ENCODE results near the gene EML3.
A peak's percentile ranks its signal among the peaks of the same experiment; 100 is the strongest.

EML3 gene

GRCh38 chr11:62608776-62609175 is 3.8 kb downstream of the EML3 start:
- H3K36me3 ChIP-seq (ENCODE audit: insufficient read depth, low read length), result no peaks in the 10 kb centered on the region
- no peak overlapping the region for H3K9ac ChIP-seq (ENCODE audit: low read depth, low read length)
- peaks cover 18% of the 10 kb centered on the region; the same call in 1 of the 2 replicates for H3K4me1 ChIP-seq (ENCODE audit: insufficient read depth, low read length)
- H3K9me3 ChIP-seq (ENCODE audit: control insufficient read depth, insufficient read depth, low read length), result no peaks in the 10 kb centered on the region

DNA sequence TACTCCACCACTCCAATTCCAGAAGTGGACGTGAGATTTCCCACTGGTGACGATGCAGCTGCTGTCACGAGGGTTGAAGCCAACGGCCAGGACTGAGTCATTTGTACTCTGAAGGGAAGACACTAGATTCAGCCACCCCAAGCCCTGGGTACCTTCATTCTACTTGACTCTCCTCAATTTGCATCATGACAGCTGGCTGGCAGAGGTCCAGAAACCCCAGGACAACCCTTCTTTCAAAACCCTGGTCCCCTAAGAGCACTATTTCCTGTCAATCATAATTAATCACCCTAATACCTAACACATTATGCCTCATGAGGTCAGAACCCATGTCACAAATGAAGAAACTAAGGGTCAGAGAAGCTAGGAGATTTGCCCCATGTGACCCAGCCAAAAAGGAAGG is 4.9 kb downstream of the EML3 start:
- H3K36me3 ChIP-seq (ENCODE audit: insufficient read depth, low read length), result no peaks in the 10 kb centered on the region
- H3K4me1 ChIP-seq (ENCODE audit: insufficient read depth, low read length), result peaks cover 11% of the 10 kb centered on the region; the same call in 1 of the 2 replicates
- H3K9ac ChIP-seq (ENCODE audit: low read depth, low read length), result no peak overlapping the region
- no peaks in the 10 kb centered on the region for H3K9me3 ChIP-seq (ENCODE audit: control insufficient read depth, insufficient read depth, low read length)

GRCh38 chr11:62605902-62606301 is 6.7 kb downstream of the EML3 start:
- Histone ChIP-seq H3K9ac (ENCODE audit: low read depth, low read length) (no peak overlapping the region), H3K9me3 (ENCODE audit: control insufficient read depth, insufficient read depth, low read length) (no peaks in the 10 kb centered on the region), H3K4me1 (ENCODE audit: insufficient read depth, low read length) (peaks cover 11% of the 10 kb centered on the region; the same call in 1 of the 2 replicates), H3K36me3 (ENCODE audit: insufficient read depth, low read length) (no peaks in the 10 kb centered on the region)

DNA sequence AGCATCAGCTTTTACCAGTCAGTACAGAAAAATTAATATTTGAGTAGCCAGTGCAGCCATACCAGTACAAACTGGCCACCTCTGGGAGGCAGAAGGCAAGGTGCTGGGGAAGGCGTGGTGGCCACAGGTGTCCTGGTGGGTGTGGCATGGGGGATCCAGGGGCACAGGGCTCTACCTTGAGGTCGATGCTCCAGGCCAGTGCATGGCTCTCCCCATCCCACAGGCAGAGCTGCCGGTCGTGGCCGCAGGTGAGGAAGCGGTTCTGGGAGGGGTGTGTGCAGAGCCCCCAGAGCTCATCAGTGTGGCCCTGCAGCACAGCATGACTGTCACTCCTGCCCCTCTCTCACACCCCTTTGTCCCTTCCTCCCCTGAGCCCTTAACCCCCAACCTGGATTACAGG is 7.1 kb downstream of the EML3 start:
- Histone ChIP-seq H3K4me1 (ENCODE audit: insufficient read depth, low read length) (peaks cover 11% of the 10 kb centered on the region; the same call in 1 of the 2 replicates), H3K36me3 (ENCODE audit: insufficient read depth, low read length) (no peaks in the 10 kb centered on the region), H3K9me3 (ENCODE audit: control insufficient read depth, insufficient read depth, low read length) (no peaks in the 10 kb centered on the region), H3K9ac (ENCODE audit: low read depth, low read length) (no peak overlapping the region)

DNA sequence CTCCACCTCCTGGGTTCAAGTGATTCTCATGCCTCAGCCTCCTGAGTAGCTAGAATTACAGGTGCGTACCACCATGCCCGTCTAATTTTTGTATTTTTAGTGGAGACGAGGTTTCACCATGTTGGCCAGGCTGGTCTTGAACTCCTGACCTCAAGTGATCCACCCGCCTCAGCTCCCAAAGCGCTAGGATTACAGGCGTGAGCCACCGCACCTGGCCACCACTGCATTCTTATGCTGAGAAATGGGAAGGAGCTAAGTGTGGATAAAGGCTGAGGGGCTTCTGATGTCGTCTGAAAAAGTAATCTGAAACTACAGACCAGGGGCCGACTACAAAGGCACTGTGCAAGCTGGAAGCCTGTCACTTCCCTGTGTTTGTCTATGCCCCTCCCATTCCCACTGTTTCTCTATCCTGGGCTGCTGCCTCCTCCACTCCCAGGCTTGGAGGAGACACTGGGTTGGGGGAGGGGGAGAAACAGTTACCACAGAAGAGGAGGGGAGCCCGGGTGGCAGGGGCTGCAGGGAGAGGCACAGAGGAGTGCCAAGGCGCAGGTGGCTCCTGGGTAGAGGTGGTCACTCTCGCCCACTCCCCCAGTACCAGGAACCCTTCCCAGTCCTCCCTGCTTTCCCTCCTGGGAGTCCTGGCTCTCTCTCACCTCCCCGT is 8.0 kb downstream of the EML3 start:
- H3K9ac ChIP-seq (ENCODE audit: low read depth, low read length), result no peak overlapping the region
- H3K9me3 ChIP-seq (ENCODE audit: control insufficient read depth, insufficient read depth, low read length), result no peaks in the 10 kb centered on the region
- H3K36me3 ChIP-seq (ENCODE audit: insufficient read depth, low read length), result no peaks in the 10 kb centered on the region
- H3K4me1 ChIP-seq (ENCODE audit: insufficient read depth, low read length), result peaks cover 17% of the 10 kb centered on the region

GRCh38 chr11:62603776-62604299 is 8.7 kb downstream of the EML3 start:
- no peaks in the 10 kb centered on the region for H3K36me3 ChIP-seq (ENCODE audit: insufficient read depth, low read length)
- no peaks in the 10 kb centered on the region for H3K9me3 ChIP-seq (ENCODE audit: control insufficient read depth, insufficient read depth, low read length)
- H3K4me1 ChIP-seq (ENCODE audit: insufficient read depth, low read length), result peaks cover 20% of the 10 kb centered on the region
- H3K9ac ChIP-seq (ENCODE audit: low read depth, low read length), result no peak overlapping the region

DNA sequence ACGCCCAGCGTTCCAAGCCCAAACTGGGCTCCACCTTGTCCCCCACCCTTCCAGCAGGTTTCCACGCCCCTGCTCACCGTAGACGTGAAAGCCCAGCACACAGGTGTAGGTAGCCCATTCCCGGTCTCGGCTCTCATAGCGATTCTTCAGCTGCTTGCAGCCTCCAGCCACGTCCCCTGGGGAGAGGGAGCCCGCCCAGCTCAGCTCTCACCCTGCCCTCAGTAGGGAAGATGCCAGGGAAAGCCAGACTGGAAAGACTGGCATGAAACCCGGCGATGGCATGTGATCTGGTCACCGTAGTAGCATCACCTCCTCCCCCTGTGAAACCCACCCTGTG is 9.5 kb downstream of the EML3 start:
- Histone ChIP-seq H3K9ac (ENCODE audit: low read depth, low read length) (peak overlapping the region; percentile 96), H3K9me3 (ENCODE audit: control insufficient read depth, insufficient read depth, low read length) (no peaks in the 10 kb centered on the region), H3K4me1 (ENCODE audit: insufficient read depth, low read length) (peaks cover 23% of the 10 kb centered on the region), H3K36me3 (ENCODE audit: insufficient read depth, low read length) (peaks cover 8% of the 10 kb centered on the region; the same call in 1 of the 2 replicates)

DNA sequence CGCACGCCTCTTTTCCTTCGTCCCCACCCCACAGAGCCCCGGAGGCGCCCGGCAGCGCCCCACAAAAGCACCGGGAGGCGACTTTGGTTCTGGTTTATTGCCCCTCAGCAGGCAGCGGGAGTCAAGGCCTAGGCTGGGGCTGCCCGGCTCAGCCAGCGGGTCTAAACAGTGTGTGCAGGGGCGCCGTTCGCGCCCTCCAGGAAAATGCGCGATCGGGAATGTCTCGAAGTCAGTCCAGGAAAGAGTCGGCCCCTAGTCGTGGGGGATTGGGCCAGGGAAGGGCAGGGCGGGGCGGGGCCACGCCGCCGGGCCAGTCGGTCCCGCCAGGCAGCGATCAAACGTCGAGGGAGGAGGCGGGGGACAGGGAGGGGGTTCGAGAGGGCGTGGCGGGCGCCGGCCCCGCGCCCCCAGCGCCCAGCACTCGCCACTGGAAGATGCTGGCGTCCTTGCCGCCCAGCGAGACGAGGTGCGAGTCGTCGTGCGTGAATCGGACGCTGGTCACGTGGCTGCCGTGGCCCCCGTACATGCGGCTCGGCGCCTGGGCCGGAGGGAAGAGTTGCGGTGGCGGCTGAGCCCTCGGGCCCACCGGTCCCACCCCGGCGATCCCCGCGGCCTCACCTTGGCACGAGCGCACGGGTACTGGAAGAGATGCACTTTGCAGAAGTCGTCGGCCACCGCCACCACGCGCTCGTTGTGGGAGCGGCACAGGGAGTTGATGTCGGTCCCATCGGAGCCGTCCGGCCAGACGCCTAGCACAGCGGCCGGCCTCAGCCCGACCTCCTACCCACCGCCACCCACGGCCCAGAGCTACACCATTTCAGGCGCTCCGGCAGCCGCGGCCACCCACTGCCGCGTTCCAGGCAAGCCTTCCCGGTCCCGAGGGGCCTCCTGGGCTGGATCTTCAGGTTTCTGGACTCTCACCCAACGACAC is 10.2 kb downstream of the EML3 start:
- peak overlapping the region; percentile 96 for H3K9ac ChIP-seq (ENCODE audit: low read depth, low read length)
- peaks cover 14% of the 10 kb centered on the region; the same call in 1 of the 2 replicates for H3K36me3 ChIP-seq (ENCODE audit: insufficient read depth, low read length)
- peaks cover 20% of the 10 kb centered on the region for H3K4me1 ChIP-seq (ENCODE audit: insufficient read depth, low read length)
- H3K9me3 ChIP-seq (ENCODE audit: control insufficient read depth, insufficient read depth, low read length), result no peaks in the 10 kb centered on the region

- Histone ChIP-seq H3K9me3 (ENCODE audit: control insufficient read depth, insufficient read depth, low read length) (no peaks in the 10 kb centered on the region), H3K4me1 (ENCODE audit: insufficient read depth, low read length) (peaks cover 18% of the 10 kb centered on the region), H3K9ac (ENCODE audit: low read depth, low read length) (peak within 1 kb of the TSS; percentile 96), H3K36me3 (ENCODE audit: insufficient read depth, low read length) (peaks cover 16% of the 10 kb centered on the region; the same call in 1 of the 2 replicates)
These were observed 11.0 kb downstream of the EML3 start, which contains the start of gene MTA2 for GRCh38 chr11:62601372-62602140. Gene MTA2 (minus strand): TSS chr11:62601865. CDS start chr11:62601450, 415 bp downstream.

- H3K4me1 ChIP-seq (ENCODE audit: insufficient read depth, low read length), result peaks cover 18% of the 10 kb centered on the region
These were observed 11.5 kb downstream of the EML3 start for GRCh38 chr11:62601122-62601371.

DNA sequence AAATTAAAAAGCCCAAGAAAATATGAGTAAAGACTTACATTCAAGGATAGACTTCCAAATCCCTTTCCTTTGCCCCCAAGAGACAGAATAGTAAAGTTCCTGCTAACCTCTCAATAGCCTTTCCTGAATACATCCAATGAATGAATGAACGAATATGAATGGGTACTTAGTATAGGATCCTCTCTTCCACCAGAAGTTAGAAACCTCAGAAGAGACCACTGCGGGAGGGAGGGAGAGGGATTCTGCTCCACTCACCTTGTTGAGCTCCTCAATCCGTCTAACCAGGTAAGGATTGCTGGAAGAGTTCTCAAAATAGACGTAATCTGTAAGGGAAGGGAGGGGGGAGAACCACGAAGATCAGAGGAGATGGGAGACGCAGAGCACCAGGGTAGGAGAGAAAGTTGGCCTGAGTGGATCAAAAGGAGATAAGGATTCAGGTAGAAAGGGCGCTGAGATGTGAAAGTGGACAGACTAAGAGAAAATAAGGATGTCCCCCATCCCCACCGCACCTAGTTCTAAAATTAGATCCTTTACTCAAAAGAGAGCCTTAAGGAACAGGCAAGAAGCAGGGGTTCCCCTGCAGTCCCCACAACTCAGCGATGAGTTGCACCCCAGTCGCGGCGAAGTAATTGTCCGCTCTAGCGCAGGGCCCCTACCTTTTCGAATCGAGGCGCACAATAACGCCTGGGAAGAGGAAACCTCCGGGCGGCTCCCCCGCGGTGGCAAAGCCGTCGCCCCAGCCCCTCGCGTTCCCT is 12.0 kb downstream of the EML3 start:
- peak overlapping the region; percentile 96 for H3K9ac ChIP-seq (ENCODE audit: low read depth, low read length)
- no peaks in the 10 kb centered on the region for H3K9me3 ChIP-seq (ENCODE audit: control insufficient read depth, insufficient read depth, low read length)
- H3K4me1 ChIP-seq (ENCODE audit: insufficient read depth, low read length), result peaks cover 18% of the 10 kb centered on the region
- H3K36me3 ChIP-seq (ENCODE audit: insufficient read depth, low read length), result peaks cover 16% of the 10 kb centered on the region; the same call in 1 of the 2 replicates

More at GRCh38 chr11:62601122-62601371, 11.5 kb downstream of the EML3 start:
- H3K9me3 ChIP-seq (ENCODE audit: control insufficient read depth, insufficient read depth, low read length), result no peaks in the 10 kb centered on the region
- H3K36me3 ChIP-seq (ENCODE audit: insufficient read depth, low read length), result peaks cover 16% of the 10 kb centered on the region; the same call in 1 of the 2 replicates
- peak overlapping the region; percentile 96 for H3K9ac ChIP-seq (ENCODE audit: low read depth, low read length)

- Histone ChIP-seq H3K9ac (ENCODE audit: low read depth, low read length) (peak overlapping the region; percentile 96), H3K9me3 (ENCODE audit: control insufficient read depth, insufficient read depth, low read length) (no peaks in the 10 kb centered on the region), H3K4me1 (ENCODE audit: insufficient read depth, low read length) (peaks cover 16% of the 10 kb centered on the region), H3K36me3 (ENCODE audit: insufficient read depth, low read length) (peaks cover 21% of the 10 kb centered on the region; the same call in 1 of the 2 replicates)
These were observed 12.7 kb downstream of the EML3 start for GRCh38 chr11:62599901-62600300.

DNA sequence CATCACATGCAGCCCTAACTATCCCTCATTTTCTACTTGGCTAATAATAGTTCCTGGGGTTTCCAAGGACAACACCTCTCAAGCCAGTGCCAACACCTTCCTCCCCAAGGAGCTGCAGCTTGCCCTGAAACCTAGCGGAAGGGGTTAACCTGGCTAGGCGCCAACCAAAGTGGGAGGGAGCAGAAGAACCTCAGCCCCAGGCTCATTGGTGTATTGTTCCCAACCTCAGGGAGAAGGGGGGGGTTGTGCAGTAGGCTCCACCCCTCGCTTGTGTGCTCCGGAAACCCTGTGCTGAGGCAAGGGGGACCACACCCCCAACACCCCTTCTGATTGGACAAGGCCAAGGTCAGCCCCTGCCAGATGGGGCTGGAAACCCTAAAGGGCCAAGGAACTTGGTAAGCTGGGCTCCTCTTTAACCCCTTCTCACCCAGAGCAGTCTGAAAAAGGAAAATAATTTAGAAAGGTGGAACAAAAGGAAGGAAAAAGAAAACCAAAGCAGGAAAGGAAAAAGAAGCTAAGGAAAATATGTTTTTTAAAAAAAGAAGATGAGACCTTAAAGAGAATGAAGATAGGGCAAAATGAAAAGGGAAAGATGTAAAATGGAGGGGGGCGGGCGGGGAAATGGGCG is 13.4 kb downstream of the EML3 start:
- peaks cover 23% of the 10 kb centered on the region; the same call in 1 of the 2 replicates for H3K36me3 ChIP-seq (ENCODE audit: insufficient read depth, low read length)
- H3K9me3 ChIP-seq (ENCODE audit: control insufficient read depth, insufficient read depth, low read length), result no peaks in the 10 kb centered on the region
- peak overlapping the region; percentile 96; the same call in 1 of the 2 replicates for H3K9ac ChIP-seq (ENCODE audit: low read depth, low read length)

More for the DNA sequence above, 13.4 kb downstream of the EML3 start:
- peaks cover 11% of the 10 kb centered on the region for H3K4me1 ChIP-seq (ENCODE audit: insufficient read depth, low read length)
